GM12878 (cell line): ENCODE results near the gene LURAP1L. TPM values are rescaled to one million over a fixed set of nuclear protein-coding genes. Genes with fewer than 3 reads are reported as not detected.

Experiments
- ATAC-seq: fragments of 200-7000 bp; cut with Tn5 transposase; 3 replicates; pipeline ENCODE4 v1.9.1; 2020; ENCODE audit warnings: mild to moderate bottlenecking, moderate library complexity
- BruUV-seq: library from RNA; stranded (reverse); fragments of 400-500 nt; replicated peaks from 2 replicates; lab custom pipeline; 2021; lab: Mats Ljungman, UMichigan
- CTCF ChIA-PET: fragments of 300-600 bp; sonication (Branson Sonifier 250); formaldehyde crosslinking; extraction: SDS; loops from one replicate; lab custom pipeline; 2021; ENCODE audit warnings: inconsistent platforms; lab: Yijun Ruan, JAX
- POLR2A ChIA-PET: fragments of 350-600 bp; formaldehyde crosslinking; extraction: SDS; loops from one replicate; lab custom pipeline; 2021; ENCODE audit warnings: inconsistent platforms; lab: Charles Lee
- RAD21 ChIA-PET: fragments of 300-600 bp; sonication (Branson Sonifier 250); formaldehyde crosslinking; loops from one replicate; lab custom pipeline; 2023; ENCODE audit warnings: antibody characterized with exemption; ENCODE audit not compliant: unreplicated experiment; lab: Charles Lee
- SMC1A ChIA-PET: fragments of 300-600 bp; sonication (Branson Sonifier 250); formaldehyde crosslinking; loops from one replicate; lab custom pipeline; 2023; ENCODE audit not compliant: unreplicated experiment, uncharacterized antibody; lab: Charles Lee
- DNase-seq: peaks from one replicate; pipeline ENCODE4 v3.0.0-alpha.2; 2011; ENCODE audit warnings: low read depth, low spot score
- FAIRE-seq: peaks from 3 replicates; lab custom pipeline; 2011; peaks lifted over from hg19 to GRCh38; lab: Jason Lieb, UNC
- H2AFZ ChIP-seq: 2 replicates; pipeline ENCODE4 v1.6.0; 2011; ENCODE audit warnings: low read depth, low read length, control low read depth; ENCODE audit not compliant: control insufficient read depth
- H3K27ac ChIP-seq: 2 replicates; pipeline ENCODE4 v1.5.1; 2011; ENCODE audit warnings: control low read depth; ENCODE audit not compliant: control insufficient read depth, insufficient read depth
- H3K27me3 ChIP-seq, 2 experiments: replicated peaks in 1 of 2; 2 replicates each; pipeline versions ENCODE4 v1.6.0 to v1.6.1; 2011; ENCODE audit warnings: low read length in 1 of 2; ENCODE audit not compliant: control insufficient read depth in 2 of 2, insufficient read depth in 2 of 2
- H3K36me3 ChIP-seq, 2 experiments: 2 replicates each; pipeline ENCODE4 v1.5.1; 2011; ENCODE audit warnings: low read length in 1 of 2; ENCODE audit not compliant: control insufficient read depth in 2 of 2, insufficient read depth in 2 of 2
- H3K4me1 ChIP-seq: 2 replicates; pipeline ENCODE4 v1.6.1; 2011; ENCODE audit warnings: mild to moderate bottlenecking, low read length, moderate library complexity, mixed read lengths; ENCODE audit not compliant: control insufficient read depth, insufficient read depth
- H3K4me2 ChIP-seq: 2 replicates; pipeline ENCODE4 v1.6.0; 2011; ENCODE audit warnings: control low read depth; ENCODE audit not compliant: control insufficient read depth, insufficient read depth
- H3K4me3 ChIP-seq: fragments of 200-600 bp; sonication (generic); 2 replicates; pipeline ENCODE4 v1.5.1; 2016
- H3K79me2 ChIP-seq: 2 replicates; pipeline ENCODE4 v1.6.0; 2011; ENCODE audit warnings: low read length; ENCODE audit not compliant: control insufficient read depth, insufficient read depth
- H3K9ac ChIP-seq: 2 replicates; pipeline ENCODE4 v1.8.0; 2011; ENCODE audit warnings: low read length, control low read depth, mixed read lengths; ENCODE audit not compliant: control insufficient read depth, insufficient read depth
- H3K9me3 ChIP-seq: replicated peaks from 3 replicates; pipeline ENCODE4 v1.5.1; 2011; ENCODE audit warnings: mild to moderate bottlenecking, low read length; ENCODE audit not compliant: control insufficient read depth, insufficient read depth
- H4K20me1 ChIP-seq: 2 replicates; pipeline ENCODE4 v1.6.0; 2011; ENCODE audit not compliant: control insufficient read depth, insufficient read depth
- ATF7 ChIP-seq: fragments of 450-650 bp; IDR thresholded peaks from 2 replicates; pipeline ENCODE4 v1.6.1; 2016; ENCODE audit warnings: low read depth, mild to moderate bottlenecking
- CEBPB ChIP-seq, 2 experiments: fragments of 150-350 bp in 1 of 2; IDR thresholded peaks; 2 replicates each; pipeline ENCODE4 v1.6.1; 2012 to 2014; ENCODE audit warnings: low read depth in 2 of 2, low read length in 2 of 2, borderline replicate concordance in 1 of 2, inconsistent platforms in 1 of 2
- FOS ChIP-seq: IDR thresholded peaks from 3 replicates; pipeline ENCODE4 v1.6.1; 2011; ENCODE audit warnings: borderline replicate concordance; ENCODE audit not compliant: insufficient read length; ENCODE audit errors: extremely low read depth
- GATAD2B ChIP-seq: fragments of 450-650 bp; conservative IDR thresholded peaks from 2 replicates; pipeline ENCODE4 v1.6.1; 2017; ENCODE audit warnings: low read depth, mild to moderate bottlenecking, moderate library complexity
- PAX8 ChIP-seq: fragments of 450-650 bp; IDR thresholded peaks from 2 replicates; pipeline ENCODE4 v1.6.1; 2017; ENCODE audit warnings: mild to moderate bottlenecking, moderate library complexity
- RAD21 ChIP-seq: IDR thresholded peaks from 2 replicates; pipeline ENCODE4 v1.6.1; 2011; ENCODE audit warnings: mild to moderate bottlenecking, low read depth, low read length, moderate library complexity; ENCODE audit not compliant: insufficient read depth
- RFX5 ChIP-seq: IDR thresholded peaks from 2 replicates; pipeline ENCODE4 v1.6.1; 2011; ENCODE audit warnings: low read depth, low read length, improper control_type of control experiment
- RUNX3 ChIP-seq: IDR thresholded peaks from 2 replicates; pipeline ENCODE4 v1.6.1; 2012; ENCODE audit warnings: low read length, inconsistent platforms
- SPI1 ChIP-seq: IDR thresholded peaks from 2 replicates; pipeline ENCODE4 v1.6.1; 2011; ENCODE audit warnings: low read depth, mild to moderate bottlenecking, low read length, moderate library complexity, borderline replicate concordance; ENCODE audit not compliant: insufficient read depth
- TBL1XR1 ChIP-seq: IDR thresholded peaks from 2 replicates; pipeline ENCODE4 v1.6.1; 2012; ENCODE audit warnings: low read depth, low read length, improper control_type of control experiment
- TCF7 ChIP-seq: IDR thresholded peaks from 2 replicates; pipeline ENCODE4 v1.6.1; 2014; ENCODE audit warnings: antibody characterized with exemption, borderline replicate concordance
- ZBTB11 ChIP-seq: fragments of 450-650 bp; formaldehyde crosslinking; IDR thresholded peaks from 2 replicates; pipeline ENCODE4 v1.5.0; 2022; ENCODE audit warnings: mild to moderate bottlenecking, missing genetic modification characterization
- ZBTB40 ChIP-seq: fragments of 450-650 bp; IDR thresholded peaks from 2 replicates; pipeline ENCODE4 v1.6.1; 2016; ENCODE audit warnings: mild to moderate bottlenecking, moderate library complexity, borderline replicate concordance
- ZNF274 ChIP-seq: IDR thresholded peaks from one replicate; pipeline ENCODE4 v1.8.0; 2011; ENCODE audit not compliant: insufficient read length, insufficient read depth
- WGBS: methylation state at CpG from one replicate; pipeline ENCODE4 v1.1.6; 2016; ENCODE audit warnings: low lambda C conversion rate; ENCODE audit not compliant: insufficient replicate concordance, insufficient coverage; ENCODE audit errors: missing lambda C conversion rate; 5-methylcytosine and 5-hydroxymethylcytosine counted together
- in situ Hi-C: fragments of 300-500 bp; cut with MboI; formaldehyde crosslinking; loops from 9 replicates; pipeline ENCODE4 v1.14.3; 2018; ENCODE audit warnings: mixed read lengths
- intact Hi-C: fragments of 100-400 bp; cut with micrococcal nuclease; formaldehyde crosslinking; loops from one replicate; pipeline ENCODE4 v1.14.2; 2022; ENCODE audit not compliant: unreplicated experiment
- polyA plus RNA-seq, 11 experiments: library from polyadenylated mRNA; depleted of rRNA in 4 of 11; unstranded in 6 of 11; stranded (reverse) in 5 of 11; fragments of >200 nt; fragmentation: Nextera tagmentation in 4 of 11; fragmentation: Illumina TruSeq in 1 of 11; extraction: Ambion mirVana in 4 of 11; extraction: Trizol in 1 of 11; gene quantifications; 1 replicate in 1 of 11; 2 replicates in 10 of 11; pipeline versions ENCODE4 v1.2.1 to v1.2.3, GENCODE V29; 2011 to 2016; ENCODE audit warnings: inconsistent platforms in 2 of 11, missing spikeins in 2 of 11, low read depth in 1 of 11
- total RNA-seq, 4 experiments: library from RNA; depleted of rRNA in 3 of 4; stranded (reverse); fragments of >200 nt in 3 of 4; fragmentation: Illumina TruSeq in 1 of 4; extraction: Trizol in 1 of 4; gene quantifications; 2 replicates each; pipeline versions ENCODE4 v1.2.1 to v1.2.3, GENCODE V29; 2013 to 2021
- TF ChIP-seq, protein P1 (sequence below), 3 experiments: IDR thresholded peaks in 2 of 3; conservative IDR thresholded peaks in 1 of 3; 2 replicates each; pipeline ENCODE4 v1.5.1; 2011; ENCODE audit warnings: low read depth in 3 of 3, low read length in 3 of 3, mild to moderate bottlenecking in 3 of 3, control low read depth in 2 of 3, moderate library complexity in 2 of 3, inconsistent platforms in 1 of 3, mixed read lengths in 1 of 3; ENCODE audit not compliant: control insufficient read depth in 2 of 3, insufficient read depth in 1 of 3; ENCODE audit errors: extremely low read depth in 1 of 3

LURAP1L gene
- total and polyA plus RNA-seq, 10 of the 15 experiments (the other 5 are each of a cell fraction or from before 2014, with no cell fraction given) = 0.19 to 3.7 (median 0.69) TPM

DNA sequence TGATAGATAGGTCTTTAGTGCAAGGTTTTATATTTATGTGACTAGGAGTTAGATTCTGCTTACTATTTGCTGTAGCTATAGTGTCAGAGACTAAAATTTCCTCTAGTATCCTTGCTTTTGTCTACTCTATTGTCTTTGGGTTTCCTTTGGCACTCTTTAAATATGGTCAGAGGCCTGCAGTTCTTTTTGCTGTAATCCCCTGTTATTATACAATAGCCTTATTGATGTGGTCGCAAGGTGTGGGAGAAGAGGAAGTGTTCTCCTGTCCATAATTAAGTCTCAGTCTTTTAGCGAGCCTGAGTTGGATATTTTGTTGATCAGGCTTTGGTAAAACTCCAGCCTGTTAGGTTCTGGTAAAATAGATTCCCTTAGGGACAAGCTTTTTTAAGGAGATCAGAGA, 34.9 kb downstream of the LURAP1L start:
- H3K27ac ChIP-seq = no peak overlapping the region
- CTCF ChIA-PET = interaction anchor here (0.7 to 4.1 kb wide), 8 partner anchors 9 to 87 kb away, joined by 3 to 21 read pairs (median 4); no protein-coding TSS in a partner anchor
- intact Hi-C loops = no loop called here
- RAD21 ChIA-PET = interaction anchor here (1.2 to 1.8 kb wide), 6 partner anchors 8 to 280 kb away, joined by 3 to 7 read pairs (median 4); no protein-coding TSS in a partner anchor
- H3K9me3 ChIP-seq = no peaks in the 10 kb centered on the region
- no peak overlapping the region for H2AFZ ChIP-seq
- BruUV-seq = no TSS peak
- SMC1A ChIA-PET = interaction anchor here (0.7 to 4.0 kb wide), 6 partner anchors 12 to 35 kb away, joined by 3 to 17 read pairs (median 6); partner anchors contain the start of gene LURAP1L
- H3K27me3 ChIP-seq = no peaks in the 10 kb centered on the region
- POLR2A ChIA-PET = no interaction called here
- WGBS = 0% methylated on average over 2 of the region's 2 CpGs
- no peak for ATAC-seq
- in situ Hi-C loops = no loop called here
- no peaks in the 10 kb centered on the region for H4K20me1 ChIP-seq
- no peaks in the 10 kb centered on the region for H3K79me2 ChIP-seq
- H3K4me2 ChIP-seq = no peak overlapping the region
- DNase-seq = no peak
- H3K36me3 ChIP-seq = no peaks in the 10 kb centered on the region
- H3K9ac ChIP-seq = no peak overlapping the region
- H3K4me3 ChIP-seq = no peak overlapping the region
- no peaks in the 10 kb centered on the region for H3K4me1 ChIP-seq
- FAIRE-seq = no peak
- TF ChIP-seq, protein P1, sequence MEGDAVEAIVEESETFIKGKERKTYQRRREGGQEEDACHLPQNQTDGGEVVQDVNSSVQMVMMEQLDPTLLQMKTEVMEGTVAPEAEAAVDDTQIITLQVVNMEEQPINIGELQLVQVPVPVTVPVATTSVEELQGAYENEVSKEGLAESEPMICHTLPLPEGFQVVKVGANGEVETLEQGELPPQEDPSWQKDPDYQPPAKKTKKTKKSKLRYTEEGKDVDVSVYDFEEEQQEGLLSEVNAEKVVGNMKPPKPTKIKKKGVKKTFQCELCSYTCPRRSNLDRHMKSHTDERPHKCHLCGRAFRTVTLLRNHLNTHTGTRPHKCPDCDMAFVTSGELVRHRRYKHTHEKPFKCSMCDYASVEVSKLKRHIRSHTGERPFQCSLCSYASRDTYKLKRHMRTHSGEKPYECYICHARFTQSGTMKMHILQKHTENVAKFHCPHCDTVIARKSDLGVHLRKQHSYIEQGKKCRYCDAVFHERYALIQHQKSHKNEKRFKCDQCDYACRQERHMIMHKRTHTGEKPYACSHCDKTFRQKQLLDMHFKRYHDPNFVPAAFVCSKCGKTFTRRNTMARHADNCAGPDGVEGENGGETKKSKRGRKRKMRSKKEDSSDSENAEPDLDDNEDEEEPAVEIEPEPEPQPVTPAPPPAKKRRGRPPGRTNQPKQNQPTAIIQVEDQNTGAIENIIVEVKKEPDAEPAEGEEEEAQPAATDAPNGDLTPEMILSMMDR (IDR thresholded peaks at IDR 0.05 in 2 of 3, conservative IDR thresholded peaks at IDR 0.05 in 1 of 3; ENCODE audit: control insufficient read depth in 2 of 3, extremely low read depth in 1 of 3, insufficient read depth in 1 of 3, low read depth in 3 of 3, low read length in 3 of 3) = no peak
- TF ChIP-seq ZBTB40 (no peak), SPI1 (peak; percentile 40; the same call in 1 of the 2 replicates), ZBTB11 (CRISPR knock-in tag) (no peak), TBL1XR1 (no peak), CEBPB (IDR thresholded peaks at IDR 0.05; ENCODE audit: borderline replicate concordance in 1 of 2, low read depth in 2 of 2, low read length in 2 of 2) (no peak), PAX8 (no peak), RUNX3 (peak; percentile 15; the same call in 1 of the 2 replicates), RAD21 (no peak), FOS (no peak), TCF7 (peak; percentile 27; the same call in 1 of the 2 replicates), ATF7 (no peak), RFX5 (no peak), GATAD2B (no peak), ZNF274 (no peak)
